Suprapubic skin (tissue), 4 donors: ENCODE results near the gene MTCL1. TPM values are rescaled to one million over a fixed set of nuclear protein-coding genes. Genes with fewer than 3 reads are reported as not detected.

Source experiments
- DNase-seq, 2 donors: peaks; one replicate each; pipeline ENCODE4 v3.0.0-alpha.2; 2019; ENCODE audit warnings: low spot score in 2 of 2
- H3K27ac ChIP-seq: fragments of 200-600 bp; sonication (generic); one replicate; pipeline ENCODE4 v1.5.1; 2019
- H3K27me3 ChIP-seq: fragments of 200-600 bp; sonication (generic); one replicate; pipeline ENCODE4 v1.5.1; 2019
- H3K36me3 ChIP-seq: fragments of 200-600 bp; sonication (generic); one replicate; pipeline ENCODE4 v1.5.1; 2019
- H3K4me1 ChIP-seq: fragments of 200-600 bp; sonication (generic); one replicate; pipeline ENCODE4 v1.5.1; 2019
- H3K4me3 ChIP-seq: fragments of 200-600 bp; sonication (generic); one replicate; pipeline ENCODE4 v1.5.1; 2019; ENCODE audit warnings: mild to moderate bottlenecking
- H3K9me3 ChIP-seq: fragments of 200-600 bp; sonication (generic); one replicate; pipeline ENCODE4 v1.5.1; 2019
- EP300 ChIP-seq: sonication (generic); formaldehyde crosslinking; IDR thresholded peaks from one replicate; pipeline ENCODE4 v1.6.1; 2017; ENCODE audit warnings: antibody characterized with exemption
- POLR2A ChIP-seq, 2 donors: fragments of 450-650 bp; IDR thresholded peaks; one replicate each; pipeline ENCODE4 v1.6.1; 2017; ENCODE audit warnings: antibody characterized with exemption in 2 of 2, mild to moderate bottlenecking in 2 of 2, moderate library complexity in 2 of 2
- POLR2AphosphoS5 ChIP-seq, 3 donors: sonication (generic); formaldehyde crosslinking; IDR thresholded peaks; one replicate each; pipeline ENCODE4 v1.6.1; 2017; ENCODE audit warnings: antibody characterized with exemption in 3 of 3
- WGBS: methylation state at CpG from one replicate; pipeline ENCODE4 v1.1.5; 2018; 5-methylcytosine and 5-hydroxymethylcytosine counted together
- total RNA-seq, 4 donors: library from RNA; depleted of rRNA; stranded (reverse); fragments of >200 nt; gene quantifications; one replicate each; pipeline ENCODE4 v1.1.0, GENCODE V29; 2016
- TF ChIP-seq, protein P1 (sequence below), 2 donors: fragments of 200-600 bp in 1 of 2; fragments of 450-650 bp in 1 of 2; sonication (generic) in 1 of 2; IDR thresholded peaks; one replicate each; pipeline ENCODE4 v1.5.1; 2016 to 2019; ENCODE audit warnings: antibody characterized with exemption in 2 of 2, mild to moderate bottlenecking in 1 of 2, moderate library complexity in 1 of 2

MTCL1 gene
- total RNA-seq, 4 donors from 2014 or later: 7.0 to 9.4 (median 8.1) TPM

DNA sequence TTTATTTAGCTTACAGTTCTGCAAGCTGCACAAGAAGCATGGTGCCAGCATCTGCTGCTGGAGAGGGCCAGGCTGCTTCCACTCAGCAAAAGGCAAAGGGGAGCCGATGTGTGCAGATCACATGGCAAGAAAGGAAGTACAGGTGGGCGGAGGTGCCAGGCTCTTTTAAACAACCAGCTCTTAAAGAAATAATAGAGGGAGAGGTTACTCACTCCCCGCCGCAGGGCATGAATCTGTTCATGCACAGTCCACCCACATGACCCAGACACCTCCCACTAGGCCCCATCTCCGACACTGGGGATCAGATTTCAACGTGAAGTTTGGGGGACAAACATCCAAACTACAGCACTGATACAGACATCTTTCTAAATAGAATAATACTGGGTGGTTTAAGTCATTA, 105.8 kb downstream of the MTCL1 start:
- H3K4me3 ChIP-seq: no peak overlapping the region
- DNase-seq: no peak
- TF ChIP-seq POLR2AphosphoS5 (IDR thresholded peaks at IDR 0.05) (no peak), POLR2A (IDR thresholded peaks at IDR 0.05) (no peak), EP300 (no peak)
- TF ChIP-seq, protein P1, sequence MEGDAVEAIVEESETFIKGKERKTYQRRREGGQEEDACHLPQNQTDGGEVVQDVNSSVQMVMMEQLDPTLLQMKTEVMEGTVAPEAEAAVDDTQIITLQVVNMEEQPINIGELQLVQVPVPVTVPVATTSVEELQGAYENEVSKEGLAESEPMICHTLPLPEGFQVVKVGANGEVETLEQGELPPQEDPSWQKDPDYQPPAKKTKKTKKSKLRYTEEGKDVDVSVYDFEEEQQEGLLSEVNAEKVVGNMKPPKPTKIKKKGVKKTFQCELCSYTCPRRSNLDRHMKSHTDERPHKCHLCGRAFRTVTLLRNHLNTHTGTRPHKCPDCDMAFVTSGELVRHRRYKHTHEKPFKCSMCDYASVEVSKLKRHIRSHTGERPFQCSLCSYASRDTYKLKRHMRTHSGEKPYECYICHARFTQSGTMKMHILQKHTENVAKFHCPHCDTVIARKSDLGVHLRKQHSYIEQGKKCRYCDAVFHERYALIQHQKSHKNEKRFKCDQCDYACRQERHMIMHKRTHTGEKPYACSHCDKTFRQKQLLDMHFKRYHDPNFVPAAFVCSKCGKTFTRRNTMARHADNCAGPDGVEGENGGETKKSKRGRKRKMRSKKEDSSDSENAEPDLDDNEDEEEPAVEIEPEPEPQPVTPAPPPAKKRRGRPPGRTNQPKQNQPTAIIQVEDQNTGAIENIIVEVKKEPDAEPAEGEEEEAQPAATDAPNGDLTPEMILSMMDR (IDR thresholded peaks at IDR 0.05): no peak
- no peaks in the 10 kb centered on the region for H3K9me3 ChIP-seq
- H3K36me3 ChIP-seq: peaks cover 5% of the 10 kb centered on the region
- H3K27me3 ChIP-seq: no peaks in the 10 kb centered on the region
- H3K27ac ChIP-seq: no peak overlapping the region
- no peaks in the 10 kb centered on the region for H3K4me1 ChIP-seq
- WGBS: 90% methylated on average over 6 of the region's 6 CpGs

DNA sequence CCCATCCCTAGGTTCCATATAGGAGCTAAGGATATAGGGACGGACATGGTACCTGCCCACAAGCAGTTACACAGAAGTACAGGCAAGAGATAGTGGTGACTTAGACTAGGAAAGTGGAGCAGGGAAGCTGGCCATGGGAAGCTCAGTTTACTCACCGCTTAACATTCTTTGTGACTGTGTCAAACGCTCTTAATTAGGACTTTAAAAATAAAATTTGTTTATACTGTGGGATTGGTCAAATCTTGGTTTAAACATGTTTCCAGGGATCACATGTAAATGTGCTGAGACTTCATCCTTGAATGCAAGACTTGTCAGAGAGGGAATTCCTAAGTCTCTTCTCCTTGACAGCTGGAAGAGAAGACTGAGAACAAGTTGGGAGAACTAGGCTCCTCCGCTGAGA, 107.3 kb downstream of the MTCL1 start:
- H3K9me3 ChIP-seq: no peaks in the 10 kb centered on the region
- no peak overlapping the region for H3K27ac ChIP-seq
- no peaks in the 10 kb centered on the region for H3K27me3 ChIP-seq
- WGBS: 83% methylated on average over 4 of the region's 4 CpGs
- no peak for DNase-seq
- TF ChIP-seq EP300 (no peak), POLR2A (IDR thresholded peaks at IDR 0.05) (no peak), POLR2AphosphoS5 (IDR thresholded peaks at IDR 0.05) (no peak)
- TF ChIP-seq, protein P1 (IDR thresholded peaks at IDR 0.05): no peak
- H3K36me3 ChIP-seq: peaks cover 5% of the 10 kb centered on the region
- no peak overlapping the region for H3K4me3 ChIP-seq
- H3K4me1 ChIP-seq: no peaks in the 10 kb centered on the region

DNA sequence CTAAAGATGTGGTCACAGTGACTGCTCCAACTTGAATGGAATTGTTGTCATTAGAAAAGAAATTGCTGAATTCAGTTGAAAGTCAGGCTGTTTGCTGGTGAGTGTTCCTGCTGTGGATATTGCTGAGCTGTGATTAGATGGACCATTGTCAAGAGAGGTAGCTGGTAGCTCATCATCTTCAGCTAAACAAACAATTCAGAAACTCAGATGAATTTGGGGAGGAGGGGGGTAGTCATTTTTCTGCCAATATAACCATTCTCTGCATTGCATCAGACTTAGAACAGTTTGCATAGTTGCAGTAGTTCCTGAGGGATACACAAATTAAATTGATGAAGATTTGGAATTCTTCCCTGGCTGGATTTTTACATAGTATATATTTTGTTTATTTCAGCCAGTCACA, 108.3 kb downstream of the MTCL1 start:
- Histone ChIP-seq H3K27me3 (no peaks in the 10 kb centered on the region), H3K36me3 (peaks cover 5% of the 10 kb centered on the region), H3K27ac (no peak overlapping the region), H3K4me1 (no peaks in the 10 kb centered on the region), H3K9me3 (no peaks in the 10 kb centered on the region), H3K4me3 (no peak overlapping the region)
- no peak for DNase-seq
- TF ChIP-seq, protein P1 (IDR thresholded peaks at IDR 0.05): no peak
- TF ChIP-seq EP300 (no peak), POLR2A (IDR thresholded peaks at IDR 0.05) (no peak), POLR2AphosphoS5 (IDR thresholded peaks at IDR 0.05) (no peak)

DNA sequence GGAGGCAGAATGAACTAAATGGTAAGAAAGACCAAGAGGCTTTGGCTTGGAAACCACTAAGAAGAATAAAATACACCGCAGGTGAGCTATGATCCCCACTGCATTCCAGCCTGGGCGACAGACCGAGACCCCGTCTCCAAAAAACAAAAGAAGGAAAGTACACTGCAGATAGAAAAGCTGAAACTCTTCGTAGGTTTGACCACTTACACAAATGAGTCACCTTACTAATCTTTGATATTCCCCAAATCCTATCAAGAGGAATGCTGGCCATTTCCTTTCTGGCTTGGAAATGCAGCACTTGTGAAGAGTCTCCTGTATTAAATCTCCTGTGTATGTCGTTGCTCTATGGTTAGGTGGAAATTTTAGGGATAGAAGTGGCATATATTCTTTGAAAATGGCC, 108.8 kb downstream of the MTCL1 start:
- H3K27ac ChIP-seq: no peak overlapping the region
- DNase-seq: no peak
- no peaks in the 10 kb centered on the region for H3K9me3 ChIP-seq
- no peaks in the 10 kb centered on the region for H3K4me1 ChIP-seq
- WGBS: 93% methylated on average over 6 of the region's 6 CpGs
- peaks cover 5% of the 10 kb centered on the region for H3K36me3 ChIP-seq
- H3K4me3 ChIP-seq: no peak overlapping the region
- no peaks in the 10 kb centered on the region for H3K27me3 ChIP-seq
- TF ChIP-seq EP300: no peak
- no peak for TF ChIP-seq POLR2A (IDR thresholded peaks at IDR 0.05)
- TF ChIP-seq POLR2AphosphoS5 (IDR thresholded peaks at IDR 0.05): no peak
- TF ChIP-seq, protein P1 (IDR thresholded peaks at IDR 0.05): no peak

DNA sequence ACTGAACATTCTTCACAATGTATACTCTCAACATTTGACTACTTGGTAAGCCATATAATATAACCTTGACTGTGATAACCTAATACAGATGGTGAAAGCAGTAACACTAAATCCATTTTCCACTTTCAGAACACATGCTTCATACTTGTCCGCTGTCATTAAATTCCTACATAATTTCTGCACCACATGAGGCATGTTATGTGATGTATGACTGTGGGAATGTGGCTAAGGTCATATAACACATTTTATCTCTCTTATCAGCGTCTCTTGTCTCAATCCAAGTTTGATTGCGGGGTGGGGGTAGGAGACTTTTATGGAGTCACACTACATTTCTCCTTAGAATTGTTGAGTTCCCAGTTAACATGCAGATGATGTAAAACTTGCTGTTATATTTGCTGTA, 110.9 kb downstream of the MTCL1 start:
- 79% methylated on average over 3 of the region's 3 CpGs for WGBS
- DNase-seq: no peak
- Histone ChIP-seq H3K4me3 (no peak overlapping the region), H3K9me3 (no peaks in the 10 kb centered on the region), H3K27ac (no peak overlapping the region), H3K4me1 (no peaks in the 10 kb centered on the region), H3K27me3 (no peaks in the 10 kb centered on the region), H3K36me3 (no peaks in the 10 kb centered on the region)
- TF ChIP-seq POLR2A (IDR thresholded peaks at IDR 0.05) (no peak), POLR2AphosphoS5 (IDR thresholded peaks at IDR 0.05) (no peak), EP300 (no peak)
- TF ChIP-seq, protein P1 (IDR thresholded peaks at IDR 0.05): no peak
